Gastroesophageal sphincter (tissue), 4 donors: ENCODE data around the gene CCDC83. TPM values are rescaled to one million over a fixed set of nuclear protein-coding genes. Genes with fewer than 3 reads are reported as not detected.
"Not testable (repeated sequence)": the region's sequence is repeated elsewhere in the genome, so short reads cannot be mapped to it uniquely, and the experiment has no call there.

Experiments
- ATAC-seq: fragments of 150-250 bp; one replicate; pipeline ENCODE4 v1.9.1; 2016; ENCODE audit warnings: mild to moderate bottlenecking, moderate library complexity
- H3K27ac ChIP-seq, 4 donors: fragments of 200-600 bp; sonication (generic) in 3 of 4; 1 replicate in 3 of 4; 2 replicates in 1 of 4; pipeline ENCODE4 v1.5.1; 2016 to 2019
- H3K27me3 ChIP-seq: fragments of 200-600 bp; sonication (generic); one replicate; pipeline ENCODE4 v1.5.1; 2019
- H3K36me3 ChIP-seq, 2 donors: fragments of 200-600 bp; sonication (generic); one replicate each; pipeline ENCODE4 v1.5.1; 2019; ENCODE audit warnings: control low read depth in 1 of 2
- H3K4me1 ChIP-seq, 3 donors: fragments of 200-600 bp; sonication (generic); 1 replicate in 2 of 3; 2 replicates in 1 of 3; pipeline ENCODE4 v1.5.1; 2016 to 2019; ENCODE audit warnings: control low read depth in 2 of 3
- H3K4me3 ChIP-seq, 2 donors: fragments of 200-600 bp; sonication (generic); one replicate each; pipeline ENCODE4 v1.5.1; 2019; ENCODE audit warnings: mild to moderate bottlenecking in 1 of 2, moderate library complexity in 1 of 2
- H3K9me3 ChIP-seq, 3 donors: fragments of 200-600 bp; sonication (generic); one replicate each; pipeline ENCODE4 v1.5.1; 2017 to 2019; ENCODE audit warnings: control low read depth in 2 of 3
- EP300 ChIP-seq: sonication (generic); formaldehyde crosslinking; IDR thresholded peaks from one replicate; pipeline ENCODE4 v1.6.1; 2017; ENCODE audit warnings: antibody characterized with exemption, mild to moderate bottlenecking
- POLR2A ChIP-seq, 2 donors: fragments of 450-650 bp; IDR thresholded peaks; one replicate each; pipeline ENCODE4 v1.6.1; 2017; ENCODE audit warnings: antibody characterized with exemption in 2 of 2, mild to moderate bottlenecking in 2 of 2, moderate library complexity in 1 of 2
- POLR2AphosphoS5 ChIP-seq: sonication (generic); formaldehyde crosslinking; IDR thresholded peaks from one replicate; pipeline ENCODE4 v1.6.1; 2017; ENCODE audit warnings: antibody characterized with exemption
- WGBS, 2 donors: methylation state at CpG; one replicate each; pipeline ENCODE4 v1.1.5; 2018; ENCODE audit warnings: low coverage in 1 of 2; 5-methylcytosine and 5-hydroxymethylcytosine counted together
- total RNA-seq, 4 donors: library from RNA; depleted of rRNA; stranded (reverse); fragments of >200 nt; gene quantifications; one replicate each; pipeline ENCODE4 v1.1.0, GENCODE V29; 2016
- TF ChIP-seq, protein P1 (sequence below), 4 experiments: fragments of 200-600 bp in 2 of 4; fragments of 450-650 bp in 2 of 4; sonication (generic) in 1 of 4; IDR thresholded peaks; one replicate each; pipeline ENCODE4 v1.5.1; 2017 to 2019; ENCODE audit warnings: antibody characterized with exemption in 4 of 4, mild to moderate bottlenecking in 2 of 4, moderate library complexity in 2 of 4

CCDC83 gene
- total RNA-seq, 4 donors from 2014 or later = not detected

DNA sequence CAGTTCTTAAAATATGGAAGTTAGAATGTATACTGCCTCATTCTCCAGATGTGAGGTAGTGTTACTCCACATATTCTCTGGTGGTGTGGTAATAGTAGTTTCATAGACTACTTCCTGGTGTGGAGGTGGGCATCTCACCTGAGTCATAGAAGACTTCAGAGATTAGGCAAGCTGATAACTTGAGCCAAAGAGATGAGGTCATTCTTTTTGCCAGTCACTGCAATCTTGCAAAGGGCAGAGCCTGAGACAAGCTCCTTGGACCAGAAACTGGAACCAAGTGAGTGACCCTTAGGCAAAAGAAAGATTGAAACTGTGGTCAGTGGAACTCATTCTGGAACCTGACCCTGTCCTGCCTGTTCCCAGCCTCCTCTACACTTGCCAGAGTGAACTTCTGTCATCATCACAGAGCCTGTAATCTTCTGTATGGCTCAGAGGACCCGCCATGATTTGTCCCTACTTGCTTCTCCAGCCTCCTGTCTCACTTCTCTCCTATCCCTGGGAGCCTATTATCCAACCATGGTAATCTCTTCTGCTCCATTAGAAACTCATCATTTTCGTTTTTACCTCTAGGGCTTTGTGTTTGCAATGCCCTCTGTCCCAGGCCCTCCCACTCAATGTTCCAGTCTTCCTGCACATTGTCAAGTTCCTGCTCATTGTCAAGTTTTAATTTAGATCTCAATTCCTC, 10.6 kb upstream of the CCDC83 start:
- H3K27me3 ChIP-seq = no peaks in the 10 kb centered on the region
- no peak for ATAC-seq
- H3K9me3 ChIP-seq = no peaks in the 10 kb centered on the region
- 41 to 49% methylated on average over 2 of the region's 2 CpGs for WGBS, 2 donors
- no peak overlapping the region for H3K27ac ChIP-seq
- no peak overlapping the region for H3K4me3 ChIP-seq
- no peaks in the 10 kb centered on the region for H3K36me3 ChIP-seq
- TF ChIP-seq POLR2A (IDR thresholded peaks at IDR 0.05) (no peak), POLR2AphosphoS5 (no peak), EP300 (no peak)
- TF ChIP-seq, protein P1, sequence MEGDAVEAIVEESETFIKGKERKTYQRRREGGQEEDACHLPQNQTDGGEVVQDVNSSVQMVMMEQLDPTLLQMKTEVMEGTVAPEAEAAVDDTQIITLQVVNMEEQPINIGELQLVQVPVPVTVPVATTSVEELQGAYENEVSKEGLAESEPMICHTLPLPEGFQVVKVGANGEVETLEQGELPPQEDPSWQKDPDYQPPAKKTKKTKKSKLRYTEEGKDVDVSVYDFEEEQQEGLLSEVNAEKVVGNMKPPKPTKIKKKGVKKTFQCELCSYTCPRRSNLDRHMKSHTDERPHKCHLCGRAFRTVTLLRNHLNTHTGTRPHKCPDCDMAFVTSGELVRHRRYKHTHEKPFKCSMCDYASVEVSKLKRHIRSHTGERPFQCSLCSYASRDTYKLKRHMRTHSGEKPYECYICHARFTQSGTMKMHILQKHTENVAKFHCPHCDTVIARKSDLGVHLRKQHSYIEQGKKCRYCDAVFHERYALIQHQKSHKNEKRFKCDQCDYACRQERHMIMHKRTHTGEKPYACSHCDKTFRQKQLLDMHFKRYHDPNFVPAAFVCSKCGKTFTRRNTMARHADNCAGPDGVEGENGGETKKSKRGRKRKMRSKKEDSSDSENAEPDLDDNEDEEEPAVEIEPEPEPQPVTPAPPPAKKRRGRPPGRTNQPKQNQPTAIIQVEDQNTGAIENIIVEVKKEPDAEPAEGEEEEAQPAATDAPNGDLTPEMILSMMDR (IDR thresholded peaks at IDR 0.05) = no peak
- H3K4me1 ChIP-seq = no peaks in the 10 kb centered on the region

DNA sequence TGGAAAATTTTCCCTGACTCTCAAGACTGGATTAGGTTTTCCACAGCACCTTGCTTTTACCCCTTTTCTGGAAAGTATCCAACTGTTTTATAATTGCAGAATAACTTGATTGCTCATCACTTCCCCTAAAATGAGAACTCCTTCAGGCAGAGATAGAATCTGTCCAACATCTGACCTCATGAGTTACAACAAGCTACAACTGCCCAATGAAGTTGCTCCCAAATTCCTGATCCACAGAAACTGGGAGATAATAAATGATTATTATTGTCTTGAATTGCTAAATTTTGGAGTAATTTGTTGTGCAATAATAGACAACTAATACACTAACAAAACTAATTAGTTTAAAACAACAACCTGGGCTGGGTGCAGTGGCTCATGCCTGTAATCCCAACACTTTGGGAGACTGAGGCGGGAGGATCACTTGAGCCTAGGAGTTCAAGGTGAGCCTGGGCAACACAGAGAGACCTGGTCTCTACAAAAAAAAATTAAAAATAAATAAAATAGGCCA, 10.0 kb upstream of the CCDC83 start:
- WGBS, 2 donors = 100% methylated on average over 1 of the region's 1 CpG; no CpG with 5 or more reads in 1 of the 2 donors
- Histone ChIP-seq H3K4me1 (no peaks in the 10 kb centered on the region), H3K36me3 (no peaks in the 10 kb centered on the region), H3K27me3 (no peaks in the 10 kb centered on the region), H3K4me3 (no peak overlapping the region), H3K27ac (no peak overlapping the region), H3K9me3 (no peaks in the 10 kb centered on the region)
- no peak for ATAC-seq
- no peak for TF ChIP-seq EP300
- TF ChIP-seq, protein P1 (IDR thresholded peaks at IDR 0.05) = no peak

DNA sequence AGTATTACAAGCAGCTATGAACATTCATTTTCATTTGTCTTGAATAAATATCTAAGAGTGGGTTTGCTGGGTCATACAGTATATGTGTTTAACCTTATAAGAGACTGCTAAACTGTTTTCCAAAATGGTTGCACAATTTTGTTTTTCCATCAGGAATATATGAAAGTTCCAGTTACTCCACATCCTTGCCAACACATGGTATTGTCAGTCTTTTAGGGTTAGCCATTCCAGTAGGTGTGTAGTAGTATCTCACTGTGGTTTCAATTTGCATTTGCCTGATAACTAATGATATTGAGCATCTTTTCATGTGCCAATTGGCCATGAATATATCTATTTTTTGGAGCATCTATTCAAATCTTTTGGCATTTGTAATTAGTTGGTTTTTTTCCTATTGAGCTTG, 7.7 kb upstream of the CCDC83 start:
- Histone ChIP-seq H3K27me3 (no peaks in the 10 kb centered on the region), H3K4me3 (no peak overlapping the region), H3K9me3 (no peaks in the 10 kb centered on the region), H3K27ac (no peak overlapping the region), H3K4me1 (no peaks in the 10 kb centered on the region), H3K36me3 (no peaks in the 10 kb centered on the region)
- ATAC-seq = no peak
- TF ChIP-seq POLR2A (IDR thresholded peaks at IDR 0.05) (no peak), EP300 (no peak), POLR2AphosphoS5 (no peak)
- TF ChIP-seq, protein P1 (IDR thresholded peaks at IDR 0.05) = no peak

DNA sequence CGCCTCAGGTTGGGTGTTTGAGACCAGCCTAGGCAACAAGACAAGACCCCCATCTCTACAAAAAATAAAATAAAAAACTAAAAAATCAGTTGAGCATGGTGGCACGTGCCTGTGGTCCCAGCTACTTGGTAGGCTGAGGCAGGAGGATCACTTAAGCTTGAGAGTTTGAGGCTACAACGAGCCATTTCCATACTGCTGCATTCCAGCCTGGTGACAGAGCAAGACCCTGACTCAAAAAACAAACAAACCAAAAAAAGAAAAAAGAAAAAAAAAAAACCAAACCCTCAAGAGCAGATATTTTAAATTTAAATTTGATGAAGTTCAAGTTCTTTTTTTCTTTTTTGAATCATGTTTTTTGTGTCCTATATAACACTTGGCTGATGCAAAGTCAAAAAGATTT, 7.2 kb upstream of the CCDC83 start:
- TF ChIP-seq, protein P1 (IDR thresholded peaks at IDR 0.05) = no peak
- no peak for TF ChIP-seq POLR2AphosphoS5
- TF ChIP-seq EP300 = no peak
- TF ChIP-seq POLR2A (IDR thresholded peaks at IDR 0.05) = no peak
- WGBS, 2 donors = 83 to 95% methylated on average over 2 to 3 of the region's 3 CpGs
- H3K27ac ChIP-seq = no peak overlapping the region
- no peaks in the 10 kb centered on the region for H3K9me3 ChIP-seq
- no peak overlapping the region for H3K4me3 ChIP-seq
- H3K27me3 ChIP-seq = no peaks in the 10 kb centered on the region
- H3K4me1 ChIP-seq = no peaks in the 10 kb centered on the region
- no peaks in the 10 kb centered on the region for H3K36me3 ChIP-seq
- ATAC-seq = no peak

DNA sequence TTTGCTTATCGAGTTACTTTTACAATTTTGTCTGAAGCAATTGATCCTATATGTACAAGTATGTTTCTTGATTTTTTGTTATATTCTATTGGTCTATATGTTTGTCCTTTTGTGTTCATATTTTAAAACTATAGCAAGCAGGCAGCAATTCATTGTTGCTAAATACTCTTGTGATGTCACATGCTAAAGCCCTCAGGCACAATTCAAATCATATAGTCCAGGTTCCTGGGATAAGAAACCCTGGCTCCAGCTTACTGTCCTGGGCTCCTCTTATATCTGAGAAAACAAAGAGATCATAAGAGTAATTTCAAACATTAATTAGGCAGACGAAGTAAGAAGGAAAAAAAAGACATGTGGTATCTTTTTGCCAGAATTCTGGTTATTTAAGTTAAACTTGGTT, 6.6 kb upstream of the CCDC83 start:
- H3K4me1 ChIP-seq = peaks cover 0 to under 1% (median 0%) of the 10 kb centered on the region in 3 donors
- H3K36me3 ChIP-seq = no peaks in the 10 kb centered on the region
- 92 to 100% methylated on average over 2 of the region's 2 CpGs for WGBS, 2 donors
- ATAC-seq = no peak
- no peaks in the 10 kb centered on the region for H3K27me3 ChIP-seq
- no peak overlapping the region for H3K4me3 ChIP-seq
- no peak overlapping the region for H3K27ac ChIP-seq
- no peaks in the 10 kb centered on the region for H3K9me3 ChIP-seq
- no peak for TF ChIP-seq POLR2AphosphoS5
- no peak for TF ChIP-seq POLR2A (IDR thresholded peaks at IDR 0.05)
- TF ChIP-seq, protein P1 (IDR thresholded peaks at IDR 0.05) = no peak
- no peak for TF ChIP-seq EP300

DNA sequence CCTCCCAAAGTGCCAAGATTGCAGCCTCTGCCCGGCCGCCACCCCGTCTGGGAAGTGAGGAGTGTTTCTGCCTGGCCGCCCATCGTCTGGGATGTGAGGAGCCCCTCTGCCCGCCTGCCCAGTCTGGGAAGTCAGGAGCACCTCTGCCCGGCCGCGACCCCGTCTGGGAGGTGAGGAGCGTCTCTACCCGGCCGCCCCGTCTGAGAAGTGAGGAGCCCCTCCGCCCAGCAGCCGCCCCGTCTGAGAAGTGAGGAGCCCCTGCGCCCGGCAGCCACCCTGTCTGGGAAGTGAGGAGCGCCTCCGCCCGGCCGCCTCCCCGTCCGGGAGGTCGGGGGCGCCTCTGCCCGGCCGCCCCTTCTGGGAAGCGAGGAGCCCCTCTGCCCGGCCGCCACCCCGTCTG, 2.4 kb upstream of the CCDC83 start:
- H3K27ac ChIP-seq, ATAC-seq, H3K36me3 ChIP-seq, H3K9me3 ChIP-seq, H3K4me3 ChIP-seq, H3K27me3 ChIP-seq: not testable (repeated sequence)
- no CpG with 5 or more reads among the region's 33 CpGs for WGBS, 2 donors
- H3K4me1 ChIP-seq = peaks cover 0 to 17% (median 0%) of the 10 kb centered on the region in 3 donors

DNA sequence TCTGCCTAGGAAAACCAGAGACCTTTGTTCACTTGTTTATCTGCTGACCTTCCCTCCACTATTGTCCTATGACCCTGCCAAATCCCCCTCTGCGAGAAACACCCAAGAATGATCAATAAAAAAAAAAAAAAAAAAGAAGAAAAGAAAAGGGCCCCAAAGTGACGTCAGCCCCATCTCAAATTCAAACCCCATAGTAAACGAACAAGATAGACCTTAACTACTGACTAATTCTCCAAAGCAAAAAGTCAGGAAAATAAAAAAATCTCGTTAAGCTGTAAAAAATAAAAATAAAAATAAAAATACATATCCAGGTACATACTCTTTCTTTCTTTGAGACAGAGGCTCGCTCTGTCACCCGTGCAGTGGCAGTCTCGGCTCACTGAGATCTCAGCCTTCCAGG, 1.6 kb upstream of the CCDC83 start:
- WGBS, 2 donors = 94 to 100% methylated on average over 6 of the region's 7 CpGs
- H3K9me3 ChIP-seq, H3K4me3 ChIP-seq, H3K36me3 ChIP-seq, ATAC-seq, H3K27me3 ChIP-seq, H3K27ac ChIP-seq: not testable (repeated sequence)
- peaks cover 0 to 17% (median 0%) of the 10 kb centered on the region in 3 donors for H3K4me1 ChIP-seq
